ENCODE results near the gene ZNF319. TPM values are rescaled to one million over a fixed set of nuclear protein-coding genes. Genes with fewer than 3 reads are reported as not detected.

The ZNF319 gene
- total RNA-seq, 1 experiment from 2014 or later = 5.5 TPM

GRCh38 chr16:58016840-58017446, 16.5 kb upstream of the ZNF319 start:
- DNase-seq (ENCODE audit: low spot score) = no peak
- Mint-ChIP-seq H3K4me3 (no peak overlapping the region), H3K27ac (no peak overlapping the region), H3K27me3 (ENCODE audit: low read depth) (no peaks in the 10 kb centered on the region), H3K36me3 (no peaks in the 10 kb centered on the region), H3K9me3 (no peaks in the 10 kb centered on the region), H3K4me1 (no peaks in the 10 kb centered on the region; the same call in 1 of the 2 replicates)
- CTCF ChIA-PET = no interaction called here
- no peak for ATAC-seq
- TF ChIP-seq ZNF416 (CRISPR knock-in tag; IDR thresholded peaks at IDR 0.05) = no peak
- no peak for TF ChIP-seq PREB (CRISPR knock-in tag; IDR thresholded peaks at IDR 0.05; ENCODE audit: borderline replicate concordance)
- TF ChIP-seq IRF1 (CRISPR knock-in tag; IDR thresholded peaks at IDR 0.05) = no peak
- TF ChIP-seq ZNF512 (CRISPR knock-in tag; IDR thresholded peaks at IDR 0.05; ENCODE audit: borderline replicate concordance) = no peak
- no peak for TF ChIP-seq NR3C1 (CRISPR knock-in tag; conservative IDR thresholded peaks at IDR 0.05; ENCODE audit: low read depth)
- no peak for TF ChIP-seq CREM (CRISPR knock-in tag; IDR thresholded peaks at IDR 0.05)
- TF ChIP-seq CDX4 (CRISPR knock-in tag; IDR thresholded peaks at IDR 0.05; ENCODE audit: borderline replicate concordance) = no peak
- no peak for TF ChIP-seq ZNF425 (CRISPR knock-in tag; conservative IDR thresholded peaks at IDR 0.05)
- TF ChIP-seq E2F5 (CRISPR knock-in tag; IDR thresholded peaks at IDR 0.05) = no peak
- no peak for TF ChIP-seq SMAD3 (CRISPR knock-in tag; IDR thresholded peaks at IDR 0.05; ENCODE audit: borderline replicate concordance)
- no peak for TF ChIP-seq FOXP4 (CRISPR knock-in tag; IDR thresholded peaks at IDR 0.05)
- TF ChIP-seq ZBTB43 (CRISPR knock-in tag; IDR thresholded peaks at IDR 0.05) = no peak
- no peak for TF ChIP-seq MYBL2 (CRISPR knock-in tag; IDR thresholded peaks at IDR 0.05)
- TF ChIP-seq USF2 (CRISPR knock-in tag; IDR thresholded peaks at IDR 0.05) = no peak
- TF ChIP-seq ZMAT4 (CRISPR knock-in tag; IDR thresholded peaks at IDR 0.05) = no peak
- no peak for TF ChIP-seq ZNF121 (CRISPR knock-in tag; IDR thresholded peaks at IDR 0.05)
- POLR2A ChIA-PET = no interaction called here
